ENCODE results near the gene FAF2.

FAF2 gene

GRCh38 chr5:176447978-176448608 lies at the start of gene FAF2:
Gene FAF2 (plus strand): TSS chr5:176448385. CDS start chr5:176448408, 23 bp downstream.
- H3K4me3 ChIP-seq (ENCODE audit: low read depth, low read length): peak within 1 kb of the TSS; percentile 93
- peak; percentile 90 for TF ChIP-seq CTCF (IDR thresholded peaks at IDR 0.05; ENCODE audit: low read depth, low read length, missing control alignments)
- DNase-seq (ENCODE audit: low read depth): peak; percentile 97

- DNase-seq (ENCODE audit: low read depth): no peak
- no peak overlapping the region for H3K4me3 ChIP-seq (ENCODE audit: low read depth, low read length)
- TF ChIP-seq CTCF (IDR thresholded peaks at IDR 0.05; ENCODE audit: low read depth, low read length, missing control alignments): no peak
Measured at GRCh38 chr5:176400382-176401156, 47.6 kb upstream of the FAF2 start.

GRCh38 chr5:176401281-176402205 lies 46.6 kb upstream of the FAF2 start:
- TF ChIP-seq CTCF (IDR thresholded peaks at IDR 0.05; ENCODE audit: low read depth, low read length, missing control alignments): no peak
- no peak for DNase-seq (ENCODE audit: low read depth)
- no peak overlapping the region for H3K4me3 ChIP-seq (ENCODE audit: low read depth, low read length)

GRCh38 chr5:176405656-176406435 lies 42.3 kb upstream of the FAF2 start:
- TF ChIP-seq CTCF (IDR thresholded peaks at IDR 0.05; ENCODE audit: low read depth, low read length, missing control alignments): no peak
- DNase-seq (ENCODE audit: low read depth): no peak
- no peak overlapping the region for H3K4me3 ChIP-seq (ENCODE audit: low read depth, low read length)

- TF ChIP-seq CTCF (IDR thresholded peaks at IDR 0.05; ENCODE audit: low read depth, low read length, missing control alignments): no peak
- DNase-seq (ENCODE audit: low read depth): no peak
Measured at GRCh38 chr5:176406436-176407052, 41.6 kb upstream of the FAF2 start.

More at GRCh38 chr5:176406436-176407052, 41.6 kb upstream of the FAF2 start:
- H3K4me3 ChIP-seq (ENCODE audit: low read depth, low read length): no peak overlapping the region

Data from GM12864 (cell line).